Measurements from ENCODE around the gene SPAG6.

Gene SPAG6

GRCh38 chr10:22437620-22438588, 92.6 kb downstream of the SPAG6 start:
- DNase-seq, result peak; percentile 58

DNA sequence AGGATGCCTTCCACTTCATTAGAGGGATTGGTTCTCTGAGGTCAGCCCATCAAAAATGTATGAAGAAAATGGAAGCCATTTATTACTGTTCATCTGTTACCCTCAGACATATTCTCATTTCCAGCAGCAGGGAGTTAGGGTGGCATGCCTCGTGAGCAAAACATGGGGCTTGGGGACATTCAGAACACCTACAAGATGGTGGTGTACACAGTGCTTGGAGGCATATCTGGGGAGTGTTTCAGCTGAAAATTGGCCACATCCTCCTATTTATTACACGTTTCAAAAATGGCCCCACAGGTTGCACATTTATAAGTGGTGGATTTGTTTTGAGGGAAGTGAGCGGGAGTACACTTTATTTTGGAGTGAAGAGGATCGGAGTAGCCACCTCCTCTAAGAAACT, 93.4 kb downstream of the SPAG6 start:
- DNase-seq, result no peak

- DNase-seq, result no peak
Observed at GRCh38 chr10:22442063-22442462, 96.8 kb downstream of the SPAG6 start.

- DNase-seq, result no peak
Observed at GRCh38 chr10:22442468-22442867, 97.2 kb downstream of the SPAG6 start.

DNA sequence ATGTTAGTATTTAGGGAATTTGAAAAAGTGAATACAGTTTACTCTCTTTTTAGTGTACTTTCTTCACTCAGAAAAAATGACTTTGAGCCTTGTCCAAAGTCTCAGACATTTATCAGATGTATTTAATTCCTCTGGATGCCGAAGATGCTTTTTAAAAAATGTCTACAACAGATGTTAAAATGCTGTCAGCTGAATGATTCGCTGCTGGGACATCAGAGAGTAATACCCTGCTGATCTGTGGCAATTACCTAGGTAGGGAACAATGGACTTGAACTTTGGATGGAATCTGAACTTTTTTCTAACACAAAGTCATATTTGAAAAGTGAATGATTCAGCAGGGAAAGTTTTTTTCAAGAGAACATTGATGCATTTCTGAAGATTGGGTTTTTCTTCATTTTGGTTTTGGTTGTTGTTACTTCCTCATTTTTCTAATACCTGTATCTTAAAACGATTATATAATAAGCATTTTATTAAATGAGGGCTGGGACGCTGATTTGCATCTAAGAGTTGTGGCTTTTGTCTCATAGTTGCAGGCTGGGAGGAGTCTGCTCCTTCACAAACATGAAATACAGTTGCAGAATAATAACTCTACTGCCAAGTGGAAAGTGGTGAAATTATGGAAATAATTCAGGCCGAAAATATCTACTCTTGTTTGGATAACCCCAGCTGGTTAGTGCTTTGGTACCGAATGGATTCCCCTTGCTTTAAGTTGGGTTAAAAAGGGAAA, 98.0 kb downstream of the SPAG6 start:
- no peak for DNase-seq

GRCh38 chr10:22444219-22444788, 99.0 kb downstream of the SPAG6 start:
- no peak for DNase-seq

DNA sequence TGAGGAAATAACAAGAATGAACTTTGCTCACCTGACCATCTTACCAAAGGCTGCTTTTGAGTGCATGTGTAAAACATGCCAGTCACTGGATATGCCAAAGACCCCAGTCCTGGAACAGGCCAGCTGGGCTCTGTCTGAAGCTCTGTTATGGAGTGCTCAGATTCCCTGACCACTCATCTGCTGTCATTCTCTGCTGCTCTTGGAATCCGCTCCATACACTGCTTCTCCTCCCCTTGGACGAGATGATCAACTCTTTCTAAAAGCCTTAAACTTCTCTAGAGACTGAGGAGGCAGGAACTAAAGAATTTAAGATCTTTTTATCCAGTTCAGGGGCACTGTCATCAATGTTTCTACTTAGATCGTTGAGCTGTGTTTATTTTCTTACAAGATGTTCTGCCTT, 100.2 kb downstream of the SPAG6 start:
- no peak for DNase-seq

DNA sequence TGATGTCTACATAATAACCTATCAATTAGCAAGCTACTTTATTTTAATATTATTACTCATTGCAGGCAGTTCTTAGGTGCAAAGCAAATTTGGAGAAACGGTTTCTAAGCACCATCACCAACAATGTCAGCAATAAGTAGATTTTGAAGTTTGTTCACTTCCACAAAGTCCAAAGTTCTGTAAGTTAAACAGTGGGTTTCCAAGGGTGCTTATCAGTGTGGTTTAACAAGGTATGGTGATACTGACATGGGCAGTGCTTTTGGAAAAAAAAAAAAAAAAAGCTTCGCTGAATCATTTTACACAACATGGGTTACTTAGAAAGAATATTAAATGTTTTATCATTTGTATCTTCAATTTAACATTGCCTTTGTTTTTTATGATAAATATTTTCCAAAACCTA, 101.8 kb downstream of the SPAG6 start:
- DNase-seq, result no peak

- DNase-seq, result no peak
Observed at GRCh38 chr10:22451346-22451745, 106.0 kb downstream of the SPAG6 start.

- peak; percentile 14 for DNase-seq
Observed at GRCh38 chr10:22453320-22453719, 108.0 kb downstream of the SPAG6 start.

- DNase-seq, result peak; percentile 95
Observed at GRCh38 chr10:22453948-22454591, 108.8 kb downstream of the SPAG6 start.

DNA sequence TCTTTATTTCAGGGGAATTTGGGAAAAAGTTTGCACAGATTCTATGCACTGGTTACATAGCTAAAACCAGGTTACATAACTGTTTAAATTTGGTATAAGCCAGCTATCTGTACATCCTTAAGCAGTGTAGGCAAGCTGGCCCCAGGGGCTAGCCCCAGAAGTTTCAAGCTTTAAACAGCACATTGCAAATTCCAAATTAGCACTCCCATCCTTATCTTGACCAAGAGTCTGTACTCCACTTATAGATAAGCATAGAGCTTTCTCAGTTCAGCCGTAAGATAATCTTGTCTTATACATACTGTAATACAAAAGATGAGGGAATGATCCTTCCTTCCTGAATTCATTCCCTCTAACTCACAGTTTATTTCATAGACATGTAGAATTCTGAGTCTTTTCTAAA, 109.3 kb downstream of the SPAG6 start:
- DNase-seq, result no peak

- DNase-seq, result no peak
Observed at GRCh38 chr10:22455068-22455857, 110.0 kb downstream of the SPAG6 start.

DNA sequence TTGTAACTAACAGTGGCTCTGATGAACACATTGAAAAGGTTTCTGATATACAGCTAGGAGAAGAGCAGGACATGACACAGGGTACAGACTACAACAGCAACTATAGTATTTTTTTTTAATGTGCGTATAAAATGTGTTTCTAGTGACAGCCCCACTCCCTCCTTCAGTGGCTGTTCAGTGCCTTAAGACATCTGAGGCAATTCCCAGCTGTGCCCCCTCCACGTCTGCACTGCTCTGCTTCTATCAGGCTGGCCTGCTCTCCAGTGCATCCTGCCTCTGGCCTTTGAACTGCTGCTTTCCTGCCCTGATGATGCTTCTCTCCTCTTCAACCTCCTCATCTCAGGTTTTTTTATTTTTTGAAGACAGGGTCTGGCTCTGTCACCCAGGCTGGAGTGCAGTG, 111.2 kb downstream of the SPAG6 start:
- no peak for DNase-seq

GRCh38 chr10:22458272-22459038, 113.2 kb downstream of the SPAG6 start:
- no peak for DNase-seq

- DNase-seq, result no peak
Observed at GRCh38 chr10:22459496-22459895, 114.2 kb downstream of the SPAG6 start.

- DNase-seq, result no peak
Observed at GRCh38 chr10:22460101-22460500, 114.8 kb downstream of the SPAG6 start.

DNA sequence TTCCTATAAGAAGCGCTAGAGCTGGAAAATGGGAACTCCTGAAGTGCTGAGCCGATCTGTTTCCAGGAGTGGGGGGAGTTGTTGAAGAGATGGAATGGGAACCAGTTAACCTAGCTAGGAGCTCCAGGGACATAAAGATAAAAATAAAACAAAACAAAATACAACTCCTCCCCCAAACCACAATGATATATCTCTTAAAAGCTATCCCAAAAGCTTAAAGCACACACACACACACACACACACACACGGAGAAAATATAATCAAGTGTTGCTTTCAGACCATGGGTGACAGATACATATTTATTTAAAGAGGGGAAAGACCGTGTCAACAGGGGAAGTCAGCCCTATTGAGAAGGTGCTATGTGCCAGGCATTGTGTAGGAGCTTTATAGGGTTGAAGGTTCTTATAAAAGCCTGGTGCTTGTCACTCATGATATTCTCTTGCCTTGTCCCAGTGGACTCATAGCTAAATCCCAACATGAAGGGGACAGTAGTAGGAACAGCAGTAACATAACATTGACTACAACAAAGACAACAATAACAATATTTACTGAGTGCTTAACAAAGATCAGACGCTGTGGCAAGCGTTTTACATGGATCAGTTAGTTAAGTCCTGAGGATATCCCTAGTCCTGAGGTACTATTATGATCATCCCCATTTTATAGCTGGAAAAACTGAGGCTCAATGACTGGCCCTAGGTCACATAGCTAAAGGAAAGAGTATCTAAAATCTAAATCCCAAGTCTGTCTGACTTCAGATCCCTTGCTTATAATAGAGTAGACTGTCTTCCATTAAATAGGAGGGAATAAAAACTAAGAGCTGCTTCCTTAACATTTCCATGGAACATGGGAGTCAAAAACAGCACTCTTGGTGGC, 115.5 kb downstream of the SPAG6 start:
- no peak for DNase-seq

GRCh38 chr10:22461891-22462290, 116.6 kb downstream of the SPAG6 start:
- no peak for DNase-seq

DNA sequence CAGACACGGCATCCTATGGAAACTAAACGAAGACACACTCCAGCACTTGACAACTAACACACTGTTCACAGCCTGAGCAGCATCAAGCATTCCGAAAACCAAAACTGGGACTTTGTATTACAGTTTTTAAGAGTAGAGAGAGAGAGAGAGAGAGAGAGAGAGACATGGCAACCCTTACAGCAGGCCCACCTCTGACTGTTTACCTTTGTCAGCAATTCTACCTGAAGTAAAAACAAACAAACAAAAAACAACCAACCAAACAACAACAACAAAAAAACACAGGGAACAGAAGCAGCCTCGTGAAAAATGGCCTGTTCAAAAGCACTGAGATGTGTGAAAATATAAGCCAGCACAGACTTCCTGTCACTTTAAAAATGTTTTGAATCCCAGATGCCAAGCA, 118.0 kb downstream of the SPAG6 start:
- DNase-seq, result no peak
